KOPT-K1 (cell line): ENCODE results near the gene CCT8.
"Not testable (repeated sequence)": the region's sequence is repeated elsewhere in the genome, so short reads cannot be mapped to it uniquely, and the experiment has no call there.

Source experiments
- H3K27ac ChIP-seq: fragments of 200-600 bp; sonication (generic); 2 replicates; pipeline ENCODE4 v1.5.1; 2016; ENCODE audit warnings: antibody characterized with exemption, mild to moderate bottlenecking, low read depth, low read length; ENCODE audit not compliant: poor library complexity, severe bottlenecking
- H3K36me3 ChIP-seq: fragments of 200-600 bp; sonication (generic); 2 replicates; pipeline ENCODE4 v1.5.1; 2017; ENCODE audit warnings: antibody characterized with exemption, mild to moderate bottlenecking, low read length, moderate library complexity; ENCODE audit not compliant: insufficient read depth
- H3K9me3 ChIP-seq: fragments of 200-600 bp; sonication (generic); 2 replicates; pipeline ENCODE4 v1.5.1; 2017; ENCODE audit warnings: antibody characterized with exemption, low read length, mild to moderate bottlenecking; ENCODE audit not compliant: insufficient read depth, poor library complexity, severe bottlenecking

The CCT8 gene

GRCh38 chr21:29055080-29055479 lies 18.4 kb downstream of the CCT8 start:
- Histone ChIP-seq H3K36me3 (peaks cover 99% of the 10 kb centered on the region), H3K27ac (no peak overlapping the region), H3K9me3 (peaks cover 6% of the 10 kb centered on the region)

GRCh38 chr21:29053656-29054055 lies 19.8 kb downstream of the CCT8 start:
- Histone ChIP-seq H3K27ac (no peak overlapping the region), H3K36me3 (peaks cover 99% of the 10 kb centered on the region), H3K9me3 (peaks cover 6% of the 10 kb centered on the region)

GRCh38 chr21:29053011-29053553 lies 20.4 kb downstream of the CCT8 start:
- Histone ChIP-seq H3K27ac (no peak overlapping the region), H3K36me3 (peaks cover 99% of the 10 kb centered on the region), H3K9me3 (peaks cover 6% of the 10 kb centered on the region)

- H3K36me3 ChIP-seq: peaks cover 100% of the 10 kb centered on the region
- H3K27ac ChIP-seq: no peak overlapping the region
Observed at GRCh38 chr21:29052224-29052623, 21.2 kb downstream of the CCT8 start.

DNA sequence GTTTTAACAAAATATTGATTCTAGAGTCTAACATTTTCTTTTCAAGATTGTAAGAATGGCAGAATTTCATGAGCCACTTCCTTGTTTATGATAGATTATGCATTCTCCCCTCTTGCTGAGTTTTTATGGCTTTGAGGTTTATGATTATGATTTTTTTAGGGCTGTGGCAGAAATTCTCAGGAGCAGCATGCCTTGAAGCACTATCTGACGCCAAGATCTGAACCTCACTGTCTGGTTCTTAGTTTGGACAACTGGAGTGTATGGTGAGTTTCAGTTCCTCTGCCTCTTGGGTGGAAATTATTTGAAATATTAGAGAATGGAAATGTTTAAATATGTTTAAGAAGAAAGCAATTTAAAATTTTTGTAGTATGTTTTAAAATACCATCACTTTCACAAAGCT lies 38.8 kb downstream of the CCT8 start:
- Histone ChIP-seq H3K9me3 (no peaks in the 10 kb centered on the region), H3K36me3 (peaks cover 99% of the 10 kb centered on the region), H3K27ac (no peak overlapping the region)

More at GRCh38 chr21:29052224-29052623, 21.2 kb downstream of the CCT8 start:
- H3K9me3 ChIP-seq: peaks cover 6% of the 10 kb centered on the region

DNA sequence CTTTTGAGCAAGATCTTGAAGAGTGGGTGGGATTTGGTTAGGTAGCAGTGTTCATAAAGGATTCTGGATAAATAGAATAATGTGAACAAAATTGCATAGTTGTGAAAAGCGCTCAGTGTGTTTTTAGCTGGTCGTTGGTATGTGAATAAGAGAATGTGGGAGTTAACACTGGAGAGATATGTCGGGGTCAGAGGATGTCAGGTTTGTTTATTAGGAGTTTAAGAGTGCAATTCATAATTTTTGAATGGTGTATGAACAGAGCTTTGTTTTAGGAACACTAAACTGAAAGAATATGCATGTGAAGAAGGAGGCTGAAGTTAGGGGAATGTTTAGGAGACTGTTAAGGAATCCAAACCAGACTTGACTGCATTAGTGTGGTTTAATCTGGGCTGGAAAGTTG lies 39.6 kb downstream of the CCT8 start:
- no peaks in the 10 kb centered on the region for H3K9me3 ChIP-seq
- H3K36me3 ChIP-seq: peaks cover 99% of the 10 kb centered on the region
- H3K27ac ChIP-seq: no peak overlapping the region

GRCh38 chr21:29033301-29033700 lies 40.1 kb downstream of the CCT8 start:
- Histone ChIP-seq H3K36me3 (peaks cover 99% of the 10 kb centered on the region), H3K27ac (no peak overlapping the region), H3K9me3 (no peaks in the 10 kb centered on the region)

DNA sequence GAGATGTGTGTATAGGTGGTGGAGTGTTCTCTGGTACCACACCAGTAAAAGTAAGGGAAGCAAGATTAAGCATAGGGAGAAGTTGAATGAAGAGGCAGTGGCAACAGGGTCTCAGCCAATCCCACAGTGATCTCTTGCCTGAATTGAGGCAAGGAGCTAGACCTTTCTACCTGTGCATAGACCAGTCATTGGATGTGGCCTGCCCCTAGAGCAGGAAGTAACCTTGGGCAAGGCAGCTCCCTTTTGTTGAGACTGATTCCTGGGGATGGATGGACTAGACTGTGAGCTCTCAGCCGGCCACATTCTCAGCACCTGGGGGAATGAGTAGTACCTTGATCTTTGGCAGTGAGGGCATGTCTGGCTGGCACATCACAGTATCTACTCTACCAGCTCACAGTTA lies 42.5 kb downstream of the CCT8 start:
- H3K36me3 ChIP-seq: peaks cover 78% of the 10 kb centered on the region
- no peak overlapping the region for H3K27ac ChIP-seq
- no peaks in the 10 kb centered on the region for H3K9me3 ChIP-seq

DNA sequence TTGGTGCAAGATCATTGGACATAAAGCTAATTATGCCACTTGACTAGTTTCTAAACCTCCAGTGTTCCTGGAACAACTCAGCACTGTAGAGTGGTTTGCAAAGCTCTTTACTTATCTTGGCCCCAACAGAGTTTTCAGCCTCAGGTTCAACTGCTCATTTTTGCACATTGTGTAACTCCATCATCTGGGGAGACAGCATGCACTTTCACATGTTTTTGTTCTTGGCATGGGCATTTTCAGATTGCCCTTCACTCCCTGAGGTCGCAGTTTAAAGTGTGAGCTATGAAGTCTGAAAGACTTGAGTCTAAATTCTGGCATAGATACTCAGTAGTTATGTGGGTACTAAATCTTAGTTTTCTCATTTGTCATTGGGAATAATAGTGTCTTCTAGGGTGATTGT lies 43.9 kb downstream of the CCT8 start:
- Histone ChIP-seq H3K9me3 (no peaks in the 10 kb centered on the region), H3K36me3 (peaks cover 64% of the 10 kb centered on the region), H3K27ac (no peak overlapping the region)

- H3K9me3 ChIP-seq: no peaks in the 10 kb centered on the region
- peaks cover 22% of the 10 kb centered on the region for H3K36me3 ChIP-seq
- H3K27ac ChIP-seq: peak overlapping the region; percentile 92
Observed at GRCh38 chr21:29025328-29025713, 48.1 kb downstream of the CCT8 start.

GRCh38 chr21:29024474-29025327 lies 48.7 kb downstream of the CCT8 start, which contains the start of gene USP16:
USP16 (plus strand) TSS chr21:29024668; CDS start chr21:29027914, 3,246 bp downstream.
- peaks cover 17% of the 10 kb centered on the region for H3K36me3 ChIP-seq
- H3K9me3 ChIP-seq: no peaks in the 10 kb centered on the region
- H3K27ac ChIP-seq: peak within 1 kb of the TSS; percentile 92

DNA sequence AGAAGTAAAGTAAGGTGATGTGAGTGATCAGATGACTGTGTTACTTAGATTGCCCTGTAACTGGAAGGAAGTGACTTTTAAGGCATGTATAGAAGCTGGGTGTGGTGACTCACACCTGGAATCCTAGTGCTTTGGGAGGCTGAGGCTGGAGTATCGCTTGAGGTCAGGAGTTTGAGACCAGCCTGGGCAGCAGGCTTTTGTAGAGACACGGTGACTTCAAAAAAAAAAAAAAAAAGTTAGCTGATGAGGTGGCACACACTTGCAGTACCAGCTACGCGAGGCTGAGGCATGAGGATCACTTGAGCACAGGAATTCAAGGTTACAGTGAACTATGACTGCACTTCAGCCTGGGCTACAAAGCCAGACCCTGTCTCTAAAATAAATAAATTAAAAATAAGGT lies 51.3 kb downstream of the CCT8 start:
- no peak overlapping the region for H3K27ac ChIP-seq
- no peaks in the 10 kb centered on the region for H3K36me3 ChIP-seq
- H3K9me3 ChIP-seq: no peaks in the 10 kb centered on the region

GRCh38 chr21:29018540-29018939 lies 54.9 kb downstream of the CCT8 start:
- H3K27ac ChIP-seq: peak overlapping the region; percentile 93
- H3K36me3 ChIP-seq: no peaks in the 10 kb centered on the region
- no peaks in the 10 kb centered on the region for H3K9me3 ChIP-seq

DNA sequence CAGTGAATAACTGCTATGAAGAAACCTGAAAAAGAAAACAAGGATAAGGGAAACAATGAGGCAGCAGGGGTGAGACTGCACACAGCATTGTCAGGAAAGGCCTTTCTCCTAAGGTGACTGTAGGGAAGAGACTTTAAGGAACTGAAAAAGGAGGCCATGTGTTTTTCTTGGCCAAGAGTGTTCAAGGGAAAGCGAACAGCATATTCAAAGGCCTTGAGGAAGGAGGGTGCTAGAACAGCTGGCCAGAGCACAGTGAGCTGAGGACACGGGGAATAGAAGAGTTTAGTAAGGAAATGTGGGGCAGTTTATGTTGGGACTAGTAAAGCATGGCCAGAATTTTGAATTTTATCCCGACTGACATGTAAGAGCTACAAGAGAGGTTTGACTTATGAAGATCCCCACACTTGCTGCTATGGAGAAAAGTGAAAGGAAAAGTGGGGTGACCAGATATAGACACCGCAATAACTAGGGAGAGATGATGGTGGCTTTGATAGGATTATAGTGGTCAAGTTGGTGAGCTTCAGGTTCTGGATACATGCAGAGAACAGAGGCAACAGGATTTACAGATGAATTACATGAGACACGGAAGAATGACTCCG lies 55.7 kb downstream of the CCT8 start:
- no peaks in the 10 kb centered on the region for H3K36me3 ChIP-seq
- H3K9me3 ChIP-seq: no peaks in the 10 kb centered on the region
- peak overlapping the region; percentile 93 for H3K27ac ChIP-seq

GRCh38 chr21:29011236-29011635 lies 62.2 kb downstream of the CCT8 start:
- peaks cover 21% of the 10 kb centered on the region for H3K36me3 ChIP-seq
- H3K27ac ChIP-seq, H3K9me3 ChIP-seq: not testable (repeated sequence)
